ENCODE measurements around the gene VAMP7. TPM values are rescaled to one million over a fixed set of nuclear protein-coding genes. Genes with fewer than 3 reads are reported as not detected.

VAMP7 gene
- polyA plus RNA-seq, 1 donor (not counting 4 experiments of a cell fraction or from before 2014, with no cell fraction given), result 41.5 TPM

- no peak overlapping the region for H3K4me3 ChIP-seq (ENCODE audit: control insufficient read depth in 2 of 3, extremely low read depth in 1 of 3, insufficient read depth in 2 of 3, low read depth in 1 of 3, low read length in 3 of 3)
- H3K79me2 ChIP-seq (ENCODE audit: control insufficient read depth, insufficient read depth, low read length), result no peaks in the 10 kb centered on the region
- no peak for TF ChIP-seq CTCF (optimal IDR thresholded peaks at IDR 0.05 in 1 of 3, IDR thresholded peaks at IDR 0.05 in 1 of 3, conservative IDR thresholded peaks at IDR 0.05 in 1 of 3; ENCODE audit: extremely low read depth in 1 of 3, insufficient read depth in 2 of 3, low read length in 3 of 3)
- no peak for TF ChIP-seq EZH2 (IDR thresholded peaks at IDR 0.05; ENCODE audit: low read length)
- no peak overlapping the region for H3K4me2 ChIP-seq (ENCODE audit: control insufficient read depth, extremely low read depth, insufficient read depth, low read depth, low read length)
- no peak overlapping the region for H2AFZ ChIP-seq (ENCODE audit: control insufficient read depth, low read length)
- H3K27me3 ChIP-seq (ENCODE audit: control insufficient read depth, extremely low read depth, insufficient read depth, low read length), result no peaks in the 10 kb centered on the region
- no peaks in the 10 kb centered on the region for H4K20me1 ChIP-seq (ENCODE audit: control insufficient read depth, extremely low read depth, insufficient read depth, low read length)
- H3K4me1 ChIP-seq (ENCODE audit: control insufficient read depth, extremely low read depth, insufficient read depth, low read length), result no peaks in the 10 kb centered on the region
- dilution Hi-C loops (cut with MboI; ENCODE audit: extremely low pct_ligation_motif_present, low sequenced_read_pairs), result no loop called here
- H3K36me3 ChIP-seq (ENCODE audit: control insufficient read depth in 2 of 2, extremely low read depth in 1 of 2, insufficient read depth in 2 of 2, low read length in 2 of 2), result no peaks in the 10 kb centered on the region
- DNase-seq (ENCODE audit: low read depth, low spot score) (no peak), FAIRE-seq (no peak)
- H3K9ac ChIP-seq (ENCODE audit: control insufficient read depth, extremely low read depth, insufficient read depth, low read length), result no peak overlapping the region
- no peak overlapping the region for H3K27ac ChIP-seq (ENCODE audit: control insufficient read depth, insufficient read depth, low read length)
- H3K9me1 ChIP-seq (ENCODE audit: control insufficient read depth, extremely low read depth, insufficient read depth, low read length), result no peaks in the 10 kb centered on the region
- H3K9me3 ChIP-seq (ENCODE audit: control insufficient read depth, low read depth, low read length), result no peaks in the 10 kb centered on the region
These were observed 107.7 kb downstream of the VAMP7 start for GRCh38 chrX:155988859-155989258.

Small RNA genes within 50 kb of the gene (small RNA-seq; reads per million reads assigned to genes)
- gene DPH3P2 (ENCODE audit: insufficient read length in 3 of 3, low read depth in 3 of 3, low replicate concordance in 1 of 3), result 0 reads per million in 3 experiments

Other genes starting within 250 kb of the VAMP7 start
- gene IL9R, start 116.4 kb downstream of the VAMP7 start, polyA plus RNA-seq, result 0.35 to 0.45 TPM (median 0.40 TPM) in 3 replicates

Data from keratinocyte (primary cell).